ENCODE measurements around the gene CRIP2.

DNA sequence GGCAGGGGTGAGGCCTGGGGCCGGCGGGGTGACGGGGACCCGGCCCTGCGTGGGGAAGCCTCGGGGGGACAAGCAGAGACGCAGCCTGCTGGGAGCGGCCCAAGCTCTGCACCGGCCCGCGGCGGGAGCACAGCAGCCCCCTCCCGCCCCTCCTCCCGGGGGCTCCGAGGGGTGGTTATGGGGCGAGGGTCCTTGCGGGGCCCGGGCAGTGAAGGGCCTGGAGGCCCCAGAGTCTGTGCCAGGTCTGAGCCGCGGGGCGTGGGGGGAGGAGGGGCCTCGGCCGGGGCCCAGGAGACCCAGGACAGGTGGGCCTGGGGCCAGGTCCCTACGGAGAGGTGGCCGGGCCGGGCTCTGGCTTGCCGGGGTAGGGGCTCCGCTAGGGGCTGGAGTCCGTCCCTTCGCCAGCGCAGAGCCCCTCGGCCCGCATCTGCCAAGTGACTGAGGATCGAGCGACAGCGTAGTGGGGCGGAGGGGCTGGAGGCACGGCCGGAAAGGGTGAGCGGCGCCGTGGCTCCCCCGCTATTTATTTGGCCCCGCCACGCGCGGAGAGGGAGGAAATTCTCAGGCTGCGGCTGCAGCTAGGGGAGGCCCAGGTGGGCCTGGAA lies 52.3 kb downstream of the CRIP2 start:
- no peak for TF ChIP-seq EGR1 (IDR thresholded peaks at IDR 0.05; ENCODE audit: low read depth in 2 of 2)
- TF ChIP-seq YY1 (IDR thresholded peaks at IDR 0.05), result no peak
- TF ChIP-seq TAF1 (conservative IDR thresholded peaks at IDR 0.05), result no peak
- TF ChIP-seq, protein P1, sequence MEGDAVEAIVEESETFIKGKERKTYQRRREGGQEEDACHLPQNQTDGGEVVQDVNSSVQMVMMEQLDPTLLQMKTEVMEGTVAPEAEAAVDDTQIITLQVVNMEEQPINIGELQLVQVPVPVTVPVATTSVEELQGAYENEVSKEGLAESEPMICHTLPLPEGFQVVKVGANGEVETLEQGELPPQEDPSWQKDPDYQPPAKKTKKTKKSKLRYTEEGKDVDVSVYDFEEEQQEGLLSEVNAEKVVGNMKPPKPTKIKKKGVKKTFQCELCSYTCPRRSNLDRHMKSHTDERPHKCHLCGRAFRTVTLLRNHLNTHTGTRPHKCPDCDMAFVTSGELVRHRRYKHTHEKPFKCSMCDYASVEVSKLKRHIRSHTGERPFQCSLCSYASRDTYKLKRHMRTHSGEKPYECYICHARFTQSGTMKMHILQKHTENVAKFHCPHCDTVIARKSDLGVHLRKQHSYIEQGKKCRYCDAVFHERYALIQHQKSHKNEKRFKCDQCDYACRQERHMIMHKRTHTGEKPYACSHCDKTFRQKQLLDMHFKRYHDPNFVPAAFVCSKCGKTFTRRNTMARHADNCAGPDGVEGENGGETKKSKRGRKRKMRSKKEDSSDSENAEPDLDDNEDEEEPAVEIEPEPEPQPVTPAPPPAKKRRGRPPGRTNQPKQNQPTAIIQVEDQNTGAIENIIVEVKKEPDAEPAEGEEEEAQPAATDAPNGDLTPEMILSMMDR (IDR thresholded peaks at IDR 0.05; ENCODE audit: low read depth, low read length, missing input control), result no peak
- TF ChIP-seq JUND (IDR thresholded peaks at IDR 0.05), result no peak
- TF ChIP-seq, protein P2, sequence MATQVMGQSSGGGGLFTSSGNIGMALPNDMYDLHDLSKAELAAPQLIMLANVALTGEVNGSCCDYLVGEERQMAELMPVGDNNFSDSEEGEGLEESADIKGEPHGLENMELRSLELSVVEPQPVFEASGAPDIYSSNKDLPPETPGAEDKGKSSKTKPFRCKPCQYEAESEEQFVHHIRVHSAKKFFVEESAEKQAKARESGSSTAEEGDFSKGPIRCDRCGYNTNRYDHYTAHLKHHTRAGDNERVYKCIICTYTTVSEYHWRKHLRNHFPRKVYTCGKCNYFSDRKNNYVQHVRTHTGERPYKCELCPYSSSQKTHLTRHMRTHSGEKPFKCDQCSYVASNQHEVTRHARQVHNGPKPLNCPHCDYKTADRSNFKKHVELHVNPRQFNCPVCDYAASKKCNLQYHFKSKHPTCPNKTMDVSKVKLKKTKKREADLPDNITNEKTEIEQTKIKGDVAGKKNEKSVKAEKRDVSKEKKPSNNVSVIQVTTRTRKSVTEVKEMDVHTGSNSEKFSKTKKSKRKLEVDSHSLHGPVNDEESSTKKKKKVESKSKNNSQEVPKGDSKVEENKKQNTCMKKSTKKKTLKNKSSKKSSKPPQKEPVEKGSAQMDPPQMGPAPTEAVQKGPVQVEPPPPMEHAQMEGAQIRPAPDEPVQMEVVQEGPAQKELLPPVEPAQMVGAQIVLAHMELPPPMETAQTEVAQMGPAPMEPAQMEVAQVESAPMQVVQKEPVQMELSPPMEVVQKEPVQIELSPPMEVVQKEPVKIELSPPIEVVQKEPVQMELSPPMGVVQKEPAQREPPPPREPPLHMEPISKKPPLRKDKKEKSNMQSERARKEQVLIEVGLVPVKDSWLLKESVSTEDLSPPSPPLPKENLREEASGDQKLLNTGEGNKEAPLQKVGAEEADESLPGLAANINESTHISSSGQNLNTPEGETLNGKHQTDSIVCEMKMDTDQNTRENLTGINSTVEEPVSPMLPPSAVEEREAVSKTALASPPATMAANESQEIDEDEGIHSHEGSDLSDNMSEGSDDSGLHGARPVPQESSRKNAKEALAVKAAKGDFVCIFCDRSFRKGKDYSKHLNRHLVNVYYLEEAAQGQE (IDR thresholded peaks at IDR 0.05), result no peak
- TF ChIP-seq, protein P3, sequence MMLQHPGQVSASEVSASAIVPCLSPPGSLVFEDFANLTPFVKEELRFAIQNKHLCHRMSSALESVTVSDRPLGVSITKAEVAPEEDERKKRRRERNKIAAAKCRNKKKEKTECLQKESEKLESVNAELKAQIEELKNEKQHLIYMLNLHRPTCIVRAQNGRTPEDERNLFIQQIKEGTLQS (IDR thresholded peaks at IDR 0.05), result no peak
- TF ChIP-seq GABPA (IDR thresholded peaks at IDR 0.05 in 1 of 2, conservative IDR thresholded peaks at IDR 0.05 in 1 of 2), result no peak
- TF ChIP-seq, protein P4, sequence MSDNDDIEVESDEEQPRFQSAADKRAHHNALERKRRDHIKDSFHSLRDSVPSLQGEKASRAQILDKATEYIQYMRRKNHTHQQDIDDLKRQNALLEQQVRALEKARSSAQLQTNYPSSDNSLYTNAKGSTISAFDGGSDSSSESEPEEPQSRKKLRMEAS (IDR thresholded peaks at IDR 0.05), result no peak
- no peak for TF ChIP-seq RAD21 (IDR thresholded peaks at IDR 0.05)
- no peak for TF ChIP-seq FOXA1 (IDR thresholded peaks at IDR 0.05)
- TF ChIP-seq SP1 (IDR thresholded peaks at IDR 0.05), result no peak

Measured in liver (tissue), 3 donors.